H1 (cell line): Measurements from ENCODE around the gene NDRG4. TPM values are rescaled to one million over a fixed set of nuclear protein-coding genes. Genes with fewer than 3 reads are reported as not detected.

Experiments
- CTCF ChIA-PET: fragments of 300-600 bp; sonication (Branson Sonifier 250); formaldehyde crosslinking; loops from one replicate; lab custom pipeline; 2021; ENCODE audit not compliant: partially characterized antibody; lab: Charles Lee
- POLR2A ChIA-PET: fragments of 300-600 bp; sonication (Branson Sonifier 250); formaldehyde crosslinking; loops from one replicate; lab custom pipeline; 2021; ENCODE audit warnings: inconsistent platforms; ENCODE audit not compliant: partially characterized antibody; lab: Charles Lee
- DNase-seq, 2 experiments: peaks; one replicate each; pipeline versions ENCODE4 v3.0.0 to v3.0.0-alpha.2; 2010 to 2022; ENCODE audit warnings: low spot score in 2 of 2, low read depth in 1 of 2, mixed read lengths in 1 of 2
- FAIRE-seq: peaks from 2 replicates; lab custom pipeline; 2011; peaks lifted over from hg19 to GRCh38; lab: Jason Lieb, UNC
- H2AFZ ChIP-seq: 2 replicates; pipeline ENCODE4 v1.8.1; 2012; ENCODE audit warnings: low read length, inconsistent platforms
- H2AK5ac ChIP-seq: 2 replicates; pipeline ENCODE4 v1.6.1; 2013; ENCODE audit warnings: low read depth, low read length
- H2BK120ac ChIP-seq: replicated peaks from 2 replicates; pipeline ENCODE3; 2013; ENCODE audit warnings: low read depth, low read length, inconsistent platforms
- H2BK12ac ChIP-seq: 2 replicates; pipeline ENCODE4 v1.6.1; 2013; ENCODE audit warnings: low read depth, low read length
- H2BK15ac ChIP-seq: 2 replicates; pipeline ENCODE4 v1.6.1; 2013; ENCODE audit warnings: low read length
- H2BK20ac ChIP-seq: 2 replicates; pipeline ENCODE4 v1.6.1; 2013; ENCODE audit warnings: low read length
- H2BK5ac ChIP-seq: 2 replicates; pipeline ENCODE4 v1.6.1; 2013; ENCODE audit warnings: low read depth, low read length
- H3K14ac ChIP-seq: 2 replicates; pipeline ENCODE4 v1.6.1; 2013; ENCODE audit warnings: inconsistent platforms; ENCODE audit not compliant: insufficient read length
- H3K18ac ChIP-seq: 2 replicates; pipeline ENCODE4 v1.6.1; 2013; ENCODE audit warnings: low read length; ENCODE audit errors: extremely low read depth
- H3K23ac ChIP-seq: 2 replicates; pipeline ENCODE4 v1.6.1; 2013; ENCODE audit warnings: inconsistent platforms; ENCODE audit not compliant: insufficient read length
- H3K23me2 ChIP-seq: 2 replicates; pipeline ENCODE4 v1.6.1; 2013; ENCODE audit warnings: low read depth, low read length
- H3K27ac ChIP-seq: 2 replicates; pipeline ENCODE4 v1.6.1; 2011; ENCODE audit warnings: low read depth, low read length, inconsistent platforms
- H3K27me3 ChIP-seq, 4 experiments: replicated peaks in 1 of 4; 1 replicate in 1 of 4; 2 replicates in 3 of 4; pipeline versions ENCODE4 v1.6.1 to v1.8.1; 2011 to 2013; ENCODE audit warnings: low read length in 3 of 4, mild to moderate bottlenecking in 3 of 4, inconsistent platforms in 2 of 4, mixed read lengths in 2 of 4, moderate library complexity in 1 of 4; ENCODE audit not compliant: control insufficient read depth in 3 of 4, insufficient read depth in 3 of 4; ENCODE audit errors: extremely low read depth in 1 of 4
- H3K36me3 ChIP-seq, 4 experiments: 2 replicates each; pipeline versions ENCODE4 v1.6.1 to v1.8.1; 2011 to 2013; ENCODE audit warnings: mild to moderate bottlenecking in 4 of 4, low read length in 3 of 4, moderate library complexity in 2 of 4, control low read depth in 1 of 4, inconsistent platforms in 1 of 4; ENCODE audit not compliant: insufficient read depth in 4 of 4, control insufficient read depth in 2 of 4
- H3K4ac ChIP-seq: replicated peaks from 2 replicates; pipeline ENCODE3; 2013; ENCODE audit warnings: low read length, low read depth, mixed read lengths, inconsistent platforms; ENCODE audit not compliant: insufficient read length
- H3K4me1 ChIP-seq, 4 experiments: replicated peaks in 1 of 4; 1 replicate in 1 of 4; 2 replicates in 3 of 4; pipeline versions ENCODE4 v1.6.1 to v1.8.1; 2011 to 2013; ENCODE audit warnings: low read length in 3 of 4, inconsistent platforms in 2 of 4, mixed read lengths in 1 of 4; ENCODE audit not compliant: insufficient read depth in 4 of 4, control insufficient read depth in 3 of 4
- H3K4me2 ChIP-seq, 2 experiments: 2 replicates each; pipeline versions ENCODE4 v1.6.1 to v1.8.1; 2011 to 2013; ENCODE audit warnings: low read depth in 2 of 2, low read length in 2 of 2, control low read depth in 1 of 2, inconsistent platforms in 1 of 2, mild to moderate bottlenecking in 1 of 2; ENCODE audit not compliant: insufficient read depth in 1 of 2
- H3K4me3 ChIP-seq, 4 experiments: fragments of 200-600, 300-600 bp in 1 of 4; sonication (generic), shearing (Covaris generic), sonication (Bioruptor Twin) in 1 of 4; 2 replicates each; pipeline versions ENCODE4 v1.5.1 to v1.8.1; 2011 to 2016; ENCODE audit warnings: low read length in 4 of 4, low read depth in 3 of 4, control low read depth in 2 of 4, inconsistent platforms in 2 of 4, mild to moderate bottlenecking in 2 of 4, mixed read lengths in 1 of 4, moderate library complexity in 1 of 4; ENCODE audit not compliant: insufficient read depth in 2 of 4; ENCODE audit errors: extremely low read depth in 1 of 4
- H3K56ac ChIP-seq: replicated peaks from 2 replicates; pipeline ENCODE3; 2013; ENCODE audit warnings: low read depth, mild to moderate bottlenecking, mixed read lengths, low read length, inconsistent platforms; ENCODE audit not compliant: insufficient read length
- H3K79me1 ChIP-seq: 2 replicates; pipeline ENCODE4 v1.6.1; 2013; ENCODE audit warnings: low read depth, low read length, control low read depth
- H3K79me2 ChIP-seq, 2 experiments: 2 replicates each; pipeline versions ENCODE4 v1.6.1 to v1.8.1; 2012 to 2013; ENCODE audit warnings: low read length in 2 of 2, mild to moderate bottlenecking in 2 of 2, inconsistent platforms in 1 of 2; ENCODE audit not compliant: insufficient read depth in 2 of 2, control insufficient read depth in 1 of 2
- H3K9ac ChIP-seq, 4 experiments: replicated peaks in 1 of 4; 1 replicate in 1 of 4; 2 replicates in 3 of 4; pipeline versions ENCODE4 v1.6.1 to v1.8.1; 2011 to 2013; ENCODE audit warnings: low read depth in 3 of 4, low read length in 3 of 4, control low read depth in 2 of 4, mild to moderate bottlenecking in 2 of 4, moderate library complexity in 2 of 4, inconsistent platforms in 1 of 4; ENCODE audit errors: extremely low read depth in 1 of 4
- H3K9me3 ChIP-seq, 2 experiments: 2 replicates each; pipeline versions ENCODE4 v1.6.1 to v1.8.1; 2012 to 2013; ENCODE audit warnings: mild to moderate bottlenecking in 2 of 2, moderate library complexity in 2 of 2, control low read depth in 1 of 2, inconsistent platforms in 1 of 2, low read depth in 1 of 2, low read length in 1 of 2, mixed read lengths in 1 of 2; ENCODE audit not compliant: insufficient read depth in 2 of 2
- H4K20me1 ChIP-seq, 2 experiments: replicated peaks in 1 of 2; 2 replicates each; pipeline versions ENCODE3 to v1.8.1; 2011 to 2013; ENCODE audit warnings: inconsistent platforms in 2 of 2, low read length in 2 of 2, mild to moderate bottlenecking in 1 of 2; ENCODE audit not compliant: insufficient read depth in 2 of 2, control insufficient read depth in 1 of 2
- H4K5ac ChIP-seq: 2 replicates; pipeline ENCODE4 v1.6.1; 2013; ENCODE audit warnings: low read length, low read depth, mixed read lengths, inconsistent platforms; ENCODE audit not compliant: insufficient read length
- H4K8ac ChIP-seq: 2 replicates; pipeline ENCODE4 v1.8.0; 2013; ENCODE audit warnings: mild to moderate bottlenecking, moderate library complexity, low read length, inconsistent platforms; ENCODE audit not compliant: insufficient read depth; ENCODE audit errors: extremely low read depth
- H4K91ac ChIP-seq: replicated peaks from 2 replicates; pipeline ENCODE3; 2013; ENCODE audit warnings: low read length, mixed read lengths, inconsistent platforms; ENCODE audit not compliant: insufficient read length
- ASH2L ChIP-seq: fragments of 200-600, 300-600 bp; sonication (generic); IDR thresholded peaks from one replicate; pipeline ENCODE4 v1.7.1; 2017; ENCODE audit warnings: low read length
- ATF3 ChIP-seq: IDR thresholded peaks from 2 replicates; pipeline ENCODE4 v1.6.1; 2011; ENCODE audit warnings: low read depth, mild to moderate bottlenecking, low read length; ENCODE audit not compliant: insufficient read depth
- BCL11A ChIP-seq, 2 experiments: IDR thresholded peaks; one replicate each; pipeline ENCODE4 v1.6.1; 2011; ENCODE audit warnings: low read depth in 2 of 2, low read length in 2 of 2, mild to moderate bottlenecking in 2 of 2
- CEBPB ChIP-seq: IDR thresholded peaks from 2 replicates; pipeline ENCODE4 v1.6.1; 2012; ENCODE audit warnings: low read depth, low read length
- E2F6 ChIP-seq: IDR thresholded peaks from 2 replicates; pipeline ENCODE4 v1.6.1; 2012; ENCODE audit warnings: inconsistent platforms
- NRF1 ChIP-seq: IDR thresholded peaks from 2 replicates; pipeline ENCODE4 v1.6.1; 2011; ENCODE audit warnings: mild to moderate bottlenecking, low read depth, low read length, improper control_type of control experiment
- POU5F1 ChIP-seq: IDR thresholded peaks from 2 replicates; pipeline ENCODE4 v1.6.1; 2011; ENCODE audit warnings: low read depth, mild to moderate bottlenecking, low read length, moderate library complexity
- RNF2 ChIP-seq: fragments of 200-900, 300-1000 bp; sonication (generic); IDR thresholded peaks from 2 replicates; pipeline ENCODE4 v1.7.1; 2016; ENCODE audit warnings: borderline replicate concordance, low read depth, mild to moderate bottlenecking, antibody characterized with exemption, low read length; ENCODE audit not compliant: poor library complexity, severe bottlenecking; ENCODE audit errors: missing control alignments
- SIRT6 ChIP-seq: IDR thresholded peaks from one replicate; pipeline ENCODE4 v1.7.1; 2012; ENCODE audit warnings: low read length, inconsistent platforms
- SP2 ChIP-seq: IDR thresholded peaks from 2 replicates; pipeline ENCODE4 v1.6.1; 2012; ENCODE audit warnings: mild to moderate bottlenecking, low read length, inconsistent platforms
- SP4 ChIP-seq: IDR thresholded peaks from 2 replicates; pipeline ENCODE4 v1.6.1; 2012; ENCODE audit warnings: low read length, inconsistent platforms
- WGBS, 2 experiments: shearing (Covaris generic) in 1 of 2; methylation state at CpG; one replicate each; pipeline versions ENCODE4 v1.1.6 to v1.1.7; 2013 to 2015; ENCODE audit warnings: low lambda C conversion rate in 2 of 2, mixed read lengths in 2 of 2, inconsistent platforms in 1 of 2, low coverage in 1 of 2, missing lambda C conversion rate in 1 of 2; ENCODE audit not compliant: insufficient replicate concordance in 2 of 2, insufficient coverage in 1 of 2, insufficient read length in 1 of 2; ENCODE audit errors: extremely low coverage in 1 of 2, missing lambda C conversion rate in 1 of 2; 5-methylcytosine and 5-hydroxymethylcytosine counted together
- polyA plus RNA-seq, 7 experiments: library from polyadenylated mRNA; depleted of rRNA in 3 of 7; stranded (reverse) in 5 of 7; unstranded in 2 of 7; fragments of >200 nt in 5 of 7; fragments of 200-250 nt in 2 of 7; gene quantifications; 1 replicate in 5 of 7; 2 replicates in 1 of 7; 4 replicates in 1 of 7; pipeline versions ENCODE4 v1.2.1 to v1.2.3, GENCODE V29; 2011 to 2013; ENCODE audit warnings: missing spikeins in 2 of 7, mixed read lengths in 2 of 7
- total RNA-seq: library from RNA; stranded (reverse); fragmentation: NEBNext Ultra II Directional; extraction: Animal tissue kit (Norgen Biotek cat#: 25700); gene quantifications from 2 replicates; pipeline ENCODE4 v1.2.1, GENCODE V29; 2021

NDRG4 gene
- total and polyA plus RNA-seq, 2 of the 8 experiments (the other 6 are each of a cell fraction or from before 2014, with no cell fraction given): 20.8 to 30.9 TPM

GRCh38 chr16:58481226-58481869, 18.6 kb upstream of the NDRG4 start:
- DNase-seq (no peak), FAIRE-seq (no peak)
- Histone ChIP-seq H3K4me2 (no peak overlapping the region), H4K91ac (no peak overlapping the region), H3K4me1 (peaks cover 0 to 3% (median 0%) of the 10 kb centered on the region in 4 experiments; a peak in 2 of 7 replicates), H3K23ac (no peak overlapping the region), H2BK120ac (no peak overlapping the region), H3K4ac (no peak overlapping the region), H3K79me2 (no peaks in the 10 kb centered on the region), H3K9me3 (no peaks in the 10 kb centered on the region), H3K18ac (no peak overlapping the region), H4K8ac (no peak overlapping the region), H2AFZ (no peak overlapping the region), H3K23me2 (no peaks in the 10 kb centered on the region), H2BK12ac (no peak overlapping the region), H3K9ac (no peak overlapping the region), H4K5ac (no peak overlapping the region), H3K27me3 (no peaks in the 10 kb centered on the region), H2AK5ac (no peak overlapping the region), H3K79me1 (no peaks in the 10 kb centered on the region), H3K36me3 (no peaks in the 10 kb centered on the region), H2BK20ac (no peak overlapping the region), H3K14ac (no peak overlapping the region), H2BK5ac (no peak overlapping the region), H2BK15ac (no peak overlapping the region), H3K27ac (no peak overlapping the region), H3K4me3 (no peak overlapping the region), H4K20me1 (no peaks in the 10 kb centered on the region), H3K56ac (no peak overlapping the region)
- ChIA-PET POLR2A (interaction anchor here (1.1 kb wide), 1 partner anchor 21 kb away, joined by 4 read pairs; no protein-coding TSS in a partner anchor), CTCF (interaction anchor here (0.6 to 1.4 kb wide), 6 partner anchors 9 to 181 kb away, joined by 3 to 5 read pairs (median 3); no protein-coding TSS in a partner anchor)
- WGBS, 2 experiments: 93% methylated on average over 11 of the region's 11 CpGs; no CpG with 5 or more reads in 1 of the 2 experiments
- no peak for TF ChIP-seq SP4
- TF ChIP-seq ATF3: no peak
- no peak for TF ChIP-seq E2F6
- no peak for TF ChIP-seq POU5F1
- no peak for TF ChIP-seq SP2
- TF ChIP-seq RNF2: no peak
- TF ChIP-seq CEBPB: no peak
- TF ChIP-seq BCL11A (IDR thresholded peaks at IDR 0.05; ENCODE audit: low read depth in 2 of 2, low read length in 2 of 2): no peak
- TF ChIP-seq ASH2L: no peak
- TF ChIP-seq SIRT6: no peak
- no peak for TF ChIP-seq NRF1
